Measurements from ENCODE around the gene RBM18.

Gene RBM18

DNA sequence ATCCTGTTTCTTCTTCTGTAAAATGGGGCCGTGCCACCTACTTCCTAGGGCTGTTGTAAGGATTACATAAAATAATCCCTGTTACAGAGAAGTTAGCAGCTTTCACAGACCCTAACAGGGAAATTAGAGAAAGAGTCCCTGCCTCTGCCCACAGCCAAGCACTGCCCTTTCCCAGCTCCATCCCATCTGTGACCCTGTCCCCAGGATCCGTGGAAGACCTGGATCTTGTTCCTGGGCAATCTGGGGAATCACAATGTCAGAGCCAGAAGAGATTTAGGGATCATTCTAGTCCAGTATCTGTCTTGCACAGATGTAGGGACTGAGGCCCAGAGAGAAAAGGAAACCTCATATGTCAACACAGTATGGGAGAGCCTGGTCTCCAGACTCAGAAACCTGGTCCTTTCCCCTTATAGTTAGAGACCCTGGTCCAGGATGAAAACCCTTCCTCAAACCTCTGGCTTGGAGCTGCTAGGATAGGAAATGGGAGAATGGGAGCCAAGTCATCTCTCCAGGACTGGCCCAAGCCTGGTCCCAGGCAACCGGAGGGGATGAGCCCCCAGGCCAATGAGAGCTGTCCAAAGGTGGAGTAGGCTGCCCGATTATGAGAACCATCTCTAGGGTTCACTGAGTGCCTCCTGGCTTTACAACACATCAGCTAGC is 48.4 kb downstream of the RBM18 start:
- TF ChIP-seq, protein P1, sequence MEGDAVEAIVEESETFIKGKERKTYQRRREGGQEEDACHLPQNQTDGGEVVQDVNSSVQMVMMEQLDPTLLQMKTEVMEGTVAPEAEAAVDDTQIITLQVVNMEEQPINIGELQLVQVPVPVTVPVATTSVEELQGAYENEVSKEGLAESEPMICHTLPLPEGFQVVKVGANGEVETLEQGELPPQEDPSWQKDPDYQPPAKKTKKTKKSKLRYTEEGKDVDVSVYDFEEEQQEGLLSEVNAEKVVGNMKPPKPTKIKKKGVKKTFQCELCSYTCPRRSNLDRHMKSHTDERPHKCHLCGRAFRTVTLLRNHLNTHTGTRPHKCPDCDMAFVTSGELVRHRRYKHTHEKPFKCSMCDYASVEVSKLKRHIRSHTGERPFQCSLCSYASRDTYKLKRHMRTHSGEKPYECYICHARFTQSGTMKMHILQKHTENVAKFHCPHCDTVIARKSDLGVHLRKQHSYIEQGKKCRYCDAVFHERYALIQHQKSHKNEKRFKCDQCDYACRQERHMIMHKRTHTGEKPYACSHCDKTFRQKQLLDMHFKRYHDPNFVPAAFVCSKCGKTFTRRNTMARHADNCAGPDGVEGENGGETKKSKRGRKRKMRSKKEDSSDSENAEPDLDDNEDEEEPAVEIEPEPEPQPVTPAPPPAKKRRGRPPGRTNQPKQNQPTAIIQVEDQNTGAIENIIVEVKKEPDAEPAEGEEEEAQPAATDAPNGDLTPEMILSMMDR (IDR thresholded peaks at IDR 0.05; ENCODE audit: low read depth, low read length): no peak
- DNase-seq (ENCODE audit: low read depth, low spot score): no peak
- in situ Hi-C loops (cut with HindIII; ENCODE audit: low sequenced_read_pairs): no loop called here
- H3K4me3 ChIP-seq (ENCODE audit: low read depth, low read length): no peak overlapping the region

DNA sequence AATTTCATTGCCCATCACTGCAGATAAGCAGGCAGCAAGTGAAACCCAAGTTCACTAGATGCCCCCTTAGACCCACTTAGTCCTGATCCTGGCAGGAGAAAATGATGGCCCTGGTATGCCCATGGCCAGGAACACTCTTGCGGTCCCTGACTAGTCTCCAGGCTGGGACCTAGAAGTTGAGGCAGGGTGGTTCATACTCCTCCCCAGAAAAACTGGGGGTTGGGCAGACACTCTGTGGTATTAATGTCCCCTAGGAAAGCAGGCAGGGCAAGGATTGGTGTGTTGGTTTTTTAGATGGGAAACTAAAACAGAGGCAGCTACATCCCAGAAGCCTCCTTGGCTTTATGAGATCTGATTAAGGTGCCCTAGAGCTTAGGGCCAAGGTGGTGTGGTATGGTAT is 49.0 kb downstream of the RBM18 start:
- no peak for DNase-seq (ENCODE audit: low read depth, low spot score)
- no peak overlapping the region for H3K4me3 ChIP-seq (ENCODE audit: low read depth, low read length)
- TF ChIP-seq, protein P1 (IDR thresholded peaks at IDR 0.05; ENCODE audit: low read depth, low read length): no peak
- in situ Hi-C loops (cut with HindIII; ENCODE audit: low sequenced_read_pairs): no loop called here

DNA sequence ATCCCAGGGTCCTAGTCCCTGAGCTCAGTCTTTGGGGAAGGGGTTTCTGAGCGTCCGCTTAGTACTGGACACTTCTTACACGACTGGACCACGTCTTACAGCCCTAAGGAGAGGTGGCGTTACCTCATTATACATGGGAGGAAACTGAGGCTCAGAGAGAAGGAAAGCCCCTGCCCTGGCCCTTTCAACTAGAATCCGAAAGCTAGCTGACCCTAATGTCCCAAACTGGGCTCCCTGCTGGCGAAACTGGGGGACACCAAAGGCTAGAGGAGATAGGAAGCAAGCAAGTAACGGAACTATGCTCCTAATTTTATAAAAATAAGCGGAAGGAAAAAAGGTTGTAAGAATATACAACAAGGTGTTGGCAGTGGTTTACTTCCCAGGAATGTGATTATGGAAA is 50.1 kb downstream of the RBM18 start:
- H3K4me3 ChIP-seq (ENCODE audit: low read depth, low read length): no peak overlapping the region
- no peak for DNase-seq (ENCODE audit: low read depth, low spot score)
- in situ Hi-C loops (cut with HindIII; ENCODE audit: low sequenced_read_pairs): no loop called here
- TF ChIP-seq, protein P1 (IDR thresholded peaks at IDR 0.05; ENCODE audit: low read depth, low read length): no peak

DNA sequence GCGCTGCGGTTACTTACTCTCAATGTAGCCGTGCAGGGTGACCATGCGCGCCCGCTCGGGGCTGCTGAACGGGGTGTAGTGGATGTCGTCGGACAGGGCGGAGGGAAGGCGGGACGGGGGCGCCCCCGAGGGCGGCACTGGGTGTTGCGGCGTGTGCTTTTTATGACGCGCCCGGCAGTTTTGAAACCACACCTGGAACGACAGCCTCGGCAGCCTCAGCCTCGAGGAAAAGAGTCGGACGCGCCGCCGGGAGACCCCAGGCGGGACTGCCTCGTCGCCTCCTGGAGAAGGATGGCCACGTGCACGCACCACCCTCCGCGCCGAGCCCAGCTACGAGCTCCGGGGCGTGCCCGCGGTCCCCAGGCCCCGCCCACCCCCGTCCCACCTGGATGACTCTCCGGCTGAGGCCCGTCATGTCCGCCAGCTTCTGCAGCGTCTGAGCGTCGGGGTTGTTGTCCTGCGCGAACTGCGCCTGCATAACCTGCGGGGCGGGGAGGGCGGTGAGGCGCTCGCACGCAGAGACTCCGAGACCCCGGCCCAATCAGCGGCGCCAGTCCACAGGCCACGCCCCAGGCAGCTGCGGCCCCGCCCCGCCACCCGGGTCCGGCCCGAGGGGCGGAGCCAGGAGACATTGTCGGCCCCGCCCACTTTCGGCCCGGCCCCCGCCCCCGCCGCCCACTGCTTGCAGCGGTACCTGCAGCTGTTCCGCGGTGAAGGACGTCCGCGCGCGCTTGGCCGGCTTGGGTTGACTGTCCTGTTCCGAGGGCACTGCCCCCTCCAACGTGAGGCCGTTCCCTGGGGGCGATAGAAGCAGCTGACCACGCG is 50.8 kb downstream of the RBM18 start:
- TF ChIP-seq, protein P1 (IDR thresholded peaks at IDR 0.05; ENCODE audit: low read depth, low read length): no peak
- in situ Hi-C loops (cut with HindIII; ENCODE audit: low sequenced_read_pairs): no loop called here
- no peak for DNase-seq (ENCODE audit: low read depth, low spot score)
- H3K4me3 ChIP-seq (ENCODE audit: low read depth, low read length): no peak overlapping the region

DNA sequence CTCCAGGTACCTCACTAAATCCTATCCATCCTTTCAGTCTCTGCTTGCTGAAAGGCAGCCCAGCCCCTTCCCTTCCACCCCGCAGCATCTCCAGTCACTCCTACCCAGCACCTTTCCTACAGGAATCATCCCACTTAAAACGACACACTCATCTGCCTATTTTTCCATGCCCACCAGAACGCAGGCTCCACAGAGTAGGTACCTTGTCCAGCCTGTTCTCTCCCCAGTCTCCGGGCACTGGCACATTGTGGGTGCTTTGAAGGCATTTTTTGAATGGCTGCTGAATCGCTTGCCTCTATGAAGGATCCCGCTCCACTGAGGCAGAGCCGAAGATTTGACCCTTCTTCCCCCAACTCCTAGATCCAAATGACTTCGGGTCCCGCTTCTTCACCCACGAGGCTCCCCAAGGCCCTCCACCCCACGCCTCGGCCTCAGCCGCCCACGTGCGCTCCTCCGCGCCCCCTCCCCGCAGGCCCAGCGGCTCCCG is 51.5 kb downstream of the RBM18 start:
- no peak overlapping the region for H3K4me3 ChIP-seq (ENCODE audit: low read depth, low read length)
- in situ Hi-C loops (cut with HindIII; ENCODE audit: low sequenced_read_pairs): no loop called here
- DNase-seq (ENCODE audit: low read depth, low spot score): no peak
- TF ChIP-seq, protein P1 (IDR thresholded peaks at IDR 0.05; ENCODE audit: low read depth, low read length): no peak

DNA sequence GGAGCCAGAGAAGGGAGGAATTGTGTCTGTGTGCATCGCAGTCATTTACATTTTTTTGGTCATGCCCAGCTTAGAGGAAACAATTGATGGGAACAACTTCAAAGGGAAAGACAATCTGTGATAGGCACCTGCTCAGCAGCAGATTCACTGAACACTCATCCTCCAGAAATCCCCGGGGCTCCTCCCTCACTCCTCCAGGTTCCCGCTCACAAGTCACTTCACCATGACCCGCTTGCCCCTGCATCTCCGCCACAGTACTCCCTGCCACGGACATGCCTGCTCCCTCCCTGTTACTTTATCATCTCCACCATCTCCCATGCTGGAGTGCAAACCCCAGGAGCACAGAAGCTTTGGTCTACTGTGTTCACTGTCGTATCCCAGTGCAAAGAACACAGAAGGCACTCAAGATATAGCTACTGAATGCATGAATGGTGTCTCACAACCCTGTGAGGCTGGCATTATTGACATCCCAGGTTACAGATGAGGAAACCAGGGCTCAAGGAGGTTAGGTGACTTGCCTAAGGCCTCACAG is 52.1 kb downstream of the RBM18 start:
- H3K4me3 ChIP-seq (ENCODE audit: low read depth, low read length): no peak overlapping the region
- DNase-seq (ENCODE audit: low read depth, low spot score): no peak
- in situ Hi-C loops (cut with HindIII; ENCODE audit: low sequenced_read_pairs): no loop called here
- TF ChIP-seq, protein P1 (IDR thresholded peaks at IDR 0.05; ENCODE audit: low read depth, low read length): no peak
